Measurements from ENCODE around the gene PKP3.
A peak's percentile ranks its signal among the peaks of the same experiment; 100 is the strongest.

PKP3 gene

GRCh38 chr11:417652-418342 lies 23.8 kb downstream of the PKP3 start:
- Histone ChIP-seq H3K4me1 (no peaks in the 10 kb centered on the region), H3K27ac (no peak overlapping the region), H3K4me2 (ENCODE audit: low read length) (peak overlapping the region; percentile 73), H2AFZ (peak overlapping the region; percentile 74), H3K9me3 (ENCODE audit: control insufficient read depth, low read length) (no peaks in the 10 kb centered on the region), H3K79me2 (no peaks in the 10 kb centered on the region), H3K36me3 (ENCODE audit: control insufficient read depth, insufficient read depth, low read length) (no peaks in the 10 kb centered on the region), H3K4me3 (ENCODE audit: low read depth, low read length) (peak overlapping the region; percentile 40), H3K27me3 (ENCODE audit: control insufficient read depth, insufficient read depth, low read length) (no peaks in the 10 kb centered on the region), H3K9ac (no peak overlapping the region)
- TF ChIP-seq, protein P1, sequence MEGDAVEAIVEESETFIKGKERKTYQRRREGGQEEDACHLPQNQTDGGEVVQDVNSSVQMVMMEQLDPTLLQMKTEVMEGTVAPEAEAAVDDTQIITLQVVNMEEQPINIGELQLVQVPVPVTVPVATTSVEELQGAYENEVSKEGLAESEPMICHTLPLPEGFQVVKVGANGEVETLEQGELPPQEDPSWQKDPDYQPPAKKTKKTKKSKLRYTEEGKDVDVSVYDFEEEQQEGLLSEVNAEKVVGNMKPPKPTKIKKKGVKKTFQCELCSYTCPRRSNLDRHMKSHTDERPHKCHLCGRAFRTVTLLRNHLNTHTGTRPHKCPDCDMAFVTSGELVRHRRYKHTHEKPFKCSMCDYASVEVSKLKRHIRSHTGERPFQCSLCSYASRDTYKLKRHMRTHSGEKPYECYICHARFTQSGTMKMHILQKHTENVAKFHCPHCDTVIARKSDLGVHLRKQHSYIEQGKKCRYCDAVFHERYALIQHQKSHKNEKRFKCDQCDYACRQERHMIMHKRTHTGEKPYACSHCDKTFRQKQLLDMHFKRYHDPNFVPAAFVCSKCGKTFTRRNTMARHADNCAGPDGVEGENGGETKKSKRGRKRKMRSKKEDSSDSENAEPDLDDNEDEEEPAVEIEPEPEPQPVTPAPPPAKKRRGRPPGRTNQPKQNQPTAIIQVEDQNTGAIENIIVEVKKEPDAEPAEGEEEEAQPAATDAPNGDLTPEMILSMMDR (IDR thresholded peaks at IDR 0.05) = no peak

- no peak overlapping the region for H2AFZ ChIP-seq
- H3K79me2 ChIP-seq = no peaks in the 10 kb centered on the region
- TF ChIP-seq, protein P1 (IDR thresholded peaks at IDR 0.05) = no peak
- H3K4me2 ChIP-seq (ENCODE audit: low read length) = no peak overlapping the region
- no peak overlapping the region for H3K4me3 ChIP-seq (ENCODE audit: low read depth, low read length)
- no peak overlapping the region for H3K9ac ChIP-seq
- no peaks in the 10 kb centered on the region for H3K36me3 ChIP-seq (ENCODE audit: control insufficient read depth, insufficient read depth, low read length)
- no peak overlapping the region for H3K27ac ChIP-seq
- H3K9me3 ChIP-seq (ENCODE audit: control insufficient read depth, low read length) = no peaks in the 10 kb centered on the region
- no peaks in the 10 kb centered on the region for H3K4me1 ChIP-seq
- H3K27me3 ChIP-seq (ENCODE audit: control insufficient read depth, insufficient read depth, low read length) = no peaks in the 10 kb centered on the region
Observed at GRCh38 chr11:418343-419247, 24.6 kb downstream of the PKP3 start.

- no peaks in the 10 kb centered on the region for H3K36me3 ChIP-seq (ENCODE audit: control insufficient read depth, insufficient read depth, low read length)
- H3K4me1 ChIP-seq = no peaks in the 10 kb centered on the region
- H3K4me3 ChIP-seq (ENCODE audit: low read depth, low read length) = no peak overlapping the region
- H3K27ac ChIP-seq = no peak overlapping the region
- H3K9me3 ChIP-seq (ENCODE audit: control insufficient read depth, low read length) = no peaks in the 10 kb centered on the region
- H3K27me3 ChIP-seq (ENCODE audit: control insufficient read depth, insufficient read depth, low read length) = no peaks in the 10 kb centered on the region
- TF ChIP-seq, protein P1 (IDR thresholded peaks at IDR 0.05) = no peak
- H3K4me2 ChIP-seq (ENCODE audit: low read length) = no peak overlapping the region
- no peak overlapping the region for H2AFZ ChIP-seq
- no peaks in the 10 kb centered on the region for H3K79me2 ChIP-seq
- no peak overlapping the region for H3K9ac ChIP-seq
Observed at GRCh38 chr11:419248-420005, 25.4 kb downstream of the PKP3 start.

DNA sequence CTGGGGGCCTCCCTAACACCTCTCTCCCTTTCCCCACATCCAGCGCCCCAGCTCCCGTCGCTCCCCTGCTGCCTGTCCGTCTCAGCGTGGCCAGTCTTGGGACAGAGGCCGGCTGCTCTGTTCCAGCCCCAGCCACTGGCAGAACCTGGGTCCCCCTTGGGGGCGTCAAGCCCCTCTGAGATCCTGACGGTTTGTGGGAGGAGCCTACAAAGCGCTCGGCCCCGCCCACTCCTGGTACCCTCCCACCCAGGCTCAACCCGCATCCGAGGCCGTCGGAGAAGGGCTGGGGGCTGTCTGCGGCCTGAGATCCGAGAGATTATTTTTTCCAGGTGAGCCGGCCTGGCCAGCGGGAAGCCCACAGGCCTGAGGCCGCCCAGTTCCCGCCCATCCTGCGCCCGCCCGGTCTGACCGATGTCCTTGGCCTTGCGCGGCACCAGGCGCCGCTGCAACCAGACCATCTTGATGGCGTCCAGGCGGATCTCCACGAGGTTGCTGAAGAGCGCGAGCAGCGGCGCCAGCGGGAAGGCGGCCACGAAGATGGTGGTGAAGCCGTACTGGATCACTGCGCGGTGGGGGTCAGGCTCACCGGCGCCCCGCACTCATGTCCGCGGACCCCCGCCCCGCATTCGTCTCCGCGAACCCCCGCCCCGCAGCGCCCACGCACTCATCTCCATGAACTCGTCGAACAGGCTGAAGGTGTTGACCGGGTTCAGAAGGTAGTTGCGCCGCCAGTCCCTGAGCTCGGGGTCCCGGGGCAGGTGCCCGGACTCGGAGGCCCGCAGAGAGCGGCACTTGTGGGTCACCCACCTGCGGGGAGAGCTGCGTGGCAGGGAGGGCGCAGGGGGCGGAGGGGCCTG lies 26.3 kb downstream of the PKP3 start:
- Histone ChIP-seq H3K4me1 (no peaks in the 10 kb centered on the region), H2AFZ (no peak overlapping the region), H3K79me2 (no peaks in the 10 kb centered on the region), H3K9ac (no peak overlapping the region), H3K27me3 (ENCODE audit: control insufficient read depth, insufficient read depth, low read length) (no peaks in the 10 kb centered on the region), H3K4me3 (ENCODE audit: low read depth, low read length) (no peak overlapping the region), H3K27ac (no peak overlapping the region), H3K4me2 (ENCODE audit: low read length) (no peak overlapping the region), H3K9me3 (ENCODE audit: control insufficient read depth, low read length) (no peaks in the 10 kb centered on the region), H3K36me3 (ENCODE audit: control insufficient read depth, insufficient read depth, low read length) (no peaks in the 10 kb centered on the region)
- TF ChIP-seq, protein P1 (IDR thresholded peaks at IDR 0.05) = no peak
